WTC11 (cell line): ENCODE measurements around the gene VEZF1. TPM values are rescaled to one million over a fixed set of nuclear protein-coding genes. Genes with fewer than 3 reads are reported as not detected.
A peak's percentile ranks its signal among the peaks of the same experiment; 100 is the strongest.

ENCODE experiments used
- AR ChIP-seq: fragments of 250-450 bp; sonication (Bioruptor Pico); IDR thresholded peaks from 2 replicates; pipeline ENCODE4 v1.9.0; 2021; ENCODE audit warnings: mild to moderate bottlenecking
- ARID4B ChIP-seq: sonication (generic); formaldehyde crosslinking; IDR thresholded peaks from 2 replicates; pipeline ENCODE4 v1.8.0; 2023; ENCODE audit warnings: missing genetic modification reagents, mild to moderate bottlenecking, borderline replicate concordance
- ATF6 ChIP-seq: sonication (generic); formaldehyde crosslinking; IDR thresholded peaks from 2 replicates; pipeline ENCODE4 v1.8.1; 2023; ENCODE audit warnings: mild to moderate bottlenecking, missing genetic modification reagents
- CDX4 ChIP-seq: fragments of 250-450 bp; sonication (Bioruptor Pico); IDR thresholded peaks from 2 replicates; pipeline ENCODE4 v1.9.0; 2021; ENCODE audit warnings: moderate library complexity, mild to moderate bottlenecking, inconsistent platforms, borderline replicate concordance
- ERG ChIP-seq: fragments of 250-450 bp; sonication (Bioruptor Pico); IDR thresholded peaks from 2 replicates; pipeline ENCODE4 v1.8.0; 2021; ENCODE audit warnings: mild to moderate bottlenecking
- ETV6 ChIP-seq: sonication (generic); formaldehyde crosslinking; IDR thresholded peaks from 2 replicates; pipeline ENCODE4 v1.8.1; 2022; ENCODE audit warnings: mild to moderate bottlenecking, missing genetic modification reagents
- KAT7 ChIP-seq: sonication (generic); formaldehyde crosslinking; IDR thresholded peaks from 2 replicates; pipeline ENCODE4 v1.8.1; 2023; ENCODE audit warnings: missing genetic modification reagents, mild to moderate bottlenecking, borderline replicate concordance
- MLX ChIP-seq: sonication (generic); formaldehyde crosslinking; IDR thresholded peaks from 2 replicates; pipeline ENCODE4 v1.8.1; 2023; ENCODE audit warnings: mild to moderate bottlenecking, missing genetic modification reagents, moderate library complexity
- SP1 ChIP-seq: sonication (generic); formaldehyde crosslinking; conservative IDR thresholded peaks from 2 replicates; pipeline ENCODE4 v1.8.1; 2022; ENCODE audit warnings: missing genetic modification reagents
- STAT6 ChIP-seq: sonication (generic); formaldehyde crosslinking; conservative IDR thresholded peaks from 2 replicates; pipeline ENCODE4 v1.8.1; 2023; ENCODE audit warnings: mild to moderate bottlenecking, low read depth, missing genetic modification reagents, moderate library complexity
- TEAD4 ChIP-seq: sonication (generic); formaldehyde crosslinking; IDR thresholded peaks from 2 replicates; pipeline ENCODE4 v1.8.0; 2022; ENCODE audit warnings: mild to moderate bottlenecking, missing genetic modification reagents
- ZMAT4 ChIP-seq: fragments of 250-450 bp; sonication (Bioruptor Pico); IDR thresholded peaks from 2 replicates; pipeline ENCODE4 v1.9.0; 2021; ENCODE audit warnings: mild to moderate bottlenecking
- ZNF281 ChIP-seq: sonication (generic); formaldehyde crosslinking; IDR thresholded peaks from 2 replicates; pipeline ENCODE4 v1.8.0; 2023; ENCODE audit warnings: mild to moderate bottlenecking, missing genetic modification reagents
- total RNA-seq: library from RNA; stranded (reverse); gene quantifications from 3 replicates; pipeline ENCODE4 v1.2.3, GENCODE V29; 2021

The VEZF1 gene
- total RNA-seq, 1 experiment from 2014 or later = 43.3 TPM

- TF ChIP-seq STAT6 (CRISPR knock-in tag) (no peak), ZMAT4 (CRISPR knock-in tag) (no peak), ERG (no peak), ARID4B (no peak), TEAD4 (CRISPR knock-in tag) (no peak; the same call in 1 of the 2 replicates), KAT7 (CRISPR knock-in tag) (peak; percentile 60), MLX (CRISPR knock-in tag) (no peak), SP1 (CRISPR knock-in tag) (peak; percentile 56; the same call in 1 of the 2 replicates), ZNF281 (CRISPR knock-in tag) (peak; percentile 59; the same call in 1 of the 2 replicates), AR (CRISPR knock-in tag) (no peak), ETV6 (CRISPR knock-in tag) (peak; percentile 68; the same call in 1 of the 2 replicates), ATF6 (CRISPR knock-in tag) (no peak), CDX4 (CRISPR knock-in tag) (no peak)
Measured at GRCh38 chr17:58006924-58007780, 19.1 kb upstream of the VEZF1 start, which contains the start of gene SRSF1 (continued).
